CD4-positive, alpha-beta T cell treated with Interleukin-15 for 4 hours (primary cell): ENCODE data around the gene LCN12.

Source experiments
- DNase-seq: peaks from one replicate; pipeline ENCODE4 v3.0.0-alpha.2; 2020; ENCODE audit warnings: low spot score

The LCN12 gene

DNA sequence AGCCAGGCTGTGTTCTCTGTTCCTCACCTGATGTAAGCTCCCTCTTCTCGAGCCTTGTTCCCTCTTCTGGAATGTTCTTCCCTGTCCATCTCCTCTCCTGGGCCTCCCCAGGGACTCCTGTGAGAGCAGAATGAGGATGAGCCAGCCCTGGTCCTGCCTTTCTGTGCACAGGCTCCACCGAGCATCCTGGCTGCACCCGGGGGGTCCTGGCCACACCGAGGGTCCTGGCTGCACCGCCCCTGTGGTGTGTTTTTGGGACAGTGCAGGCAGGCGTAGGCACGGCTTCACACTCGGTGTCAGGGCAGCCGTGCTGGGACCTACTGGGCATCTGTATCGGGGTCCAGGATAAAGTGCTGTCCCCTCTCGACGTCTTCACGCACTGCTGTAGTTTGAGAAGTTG is 25.3 kb upstream of the LCN12 start:
- no peak for DNase-seq

- DNase-seq: no peak
Observed at GRCh38 chr9:136927343-136928271, 24.5 kb upstream of the LCN12 start.

DNA sequence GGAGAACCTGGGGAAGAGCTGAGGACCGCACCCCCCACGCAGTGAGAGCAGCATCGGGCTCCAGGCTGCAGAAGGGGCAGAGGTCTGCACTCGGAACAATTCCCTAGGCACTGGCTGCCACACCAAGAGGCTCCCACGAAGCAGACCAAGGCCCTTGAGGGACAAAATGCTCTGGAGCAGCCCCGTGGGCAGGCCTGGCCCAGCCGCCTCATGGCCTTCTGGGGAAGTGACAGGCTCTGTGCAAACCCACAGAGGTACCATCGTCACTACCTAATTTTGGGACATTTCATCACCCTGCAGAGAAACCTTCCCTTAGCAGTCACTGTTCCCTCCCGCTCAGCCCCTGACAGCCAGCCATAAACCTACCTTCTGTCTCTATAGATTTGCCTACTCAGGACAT is 23.5 kb upstream of the LCN12 start:
- DNase-seq: no peak

- DNase-seq: no peak
Observed at GRCh38 chr9:136930014-136930413, 22.1 kb upstream of the LCN12 start.

DNA sequence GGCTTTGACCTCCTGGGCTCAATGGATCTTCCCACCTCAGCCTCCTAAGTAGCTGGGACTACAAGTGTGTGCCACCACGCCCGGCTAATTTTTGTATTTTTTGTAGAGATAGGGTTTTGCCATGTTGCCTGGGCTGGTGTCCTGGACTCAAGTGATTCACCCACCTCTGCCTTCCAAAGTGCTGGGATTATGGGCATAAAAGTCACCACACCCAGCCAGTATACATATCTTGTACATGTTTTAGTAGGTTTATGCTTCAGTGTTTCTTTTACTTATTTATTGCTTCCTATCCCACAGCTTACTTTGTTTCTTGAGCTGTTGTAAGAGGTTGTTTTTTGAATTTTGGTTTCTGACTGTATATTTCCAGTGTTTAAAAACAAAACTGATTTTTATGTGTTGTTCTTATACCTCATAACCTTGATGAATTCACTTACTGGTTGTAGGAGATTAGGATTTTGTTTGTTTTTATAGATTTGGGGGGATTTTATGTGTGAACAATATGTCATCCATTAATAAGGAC is 20.4 kb upstream of the LCN12 start:
- no peak for DNase-seq

DNA sequence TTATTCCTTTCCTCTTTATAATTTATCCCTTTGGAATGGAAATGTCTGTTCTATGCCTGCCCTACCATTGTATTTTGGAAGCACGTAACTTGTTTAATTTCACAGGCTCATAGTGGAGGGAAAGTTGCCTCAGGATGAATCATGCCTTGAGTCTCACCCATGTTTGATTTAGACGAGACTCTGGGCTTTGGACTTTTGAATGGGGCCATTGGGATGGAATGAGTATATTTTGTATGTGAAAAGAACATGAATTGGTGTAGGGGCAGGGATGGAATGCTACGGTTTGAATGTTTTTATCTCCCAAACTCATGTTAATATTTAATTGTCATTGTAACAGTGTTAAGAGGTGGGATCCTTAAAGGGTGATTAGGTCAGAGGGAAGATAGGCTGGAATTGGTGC is 17.8 kb upstream of the LCN12 start:
- no peak for DNase-seq

- no peak for DNase-seq
Observed at GRCh38 chr9:136935651-136936050, 16.4 kb upstream of the LCN12 start.

GRCh38 chr9:136936645-136937170 is 15.4 kb upstream of the LCN12 start:
- DNase-seq: no peak

DNA sequence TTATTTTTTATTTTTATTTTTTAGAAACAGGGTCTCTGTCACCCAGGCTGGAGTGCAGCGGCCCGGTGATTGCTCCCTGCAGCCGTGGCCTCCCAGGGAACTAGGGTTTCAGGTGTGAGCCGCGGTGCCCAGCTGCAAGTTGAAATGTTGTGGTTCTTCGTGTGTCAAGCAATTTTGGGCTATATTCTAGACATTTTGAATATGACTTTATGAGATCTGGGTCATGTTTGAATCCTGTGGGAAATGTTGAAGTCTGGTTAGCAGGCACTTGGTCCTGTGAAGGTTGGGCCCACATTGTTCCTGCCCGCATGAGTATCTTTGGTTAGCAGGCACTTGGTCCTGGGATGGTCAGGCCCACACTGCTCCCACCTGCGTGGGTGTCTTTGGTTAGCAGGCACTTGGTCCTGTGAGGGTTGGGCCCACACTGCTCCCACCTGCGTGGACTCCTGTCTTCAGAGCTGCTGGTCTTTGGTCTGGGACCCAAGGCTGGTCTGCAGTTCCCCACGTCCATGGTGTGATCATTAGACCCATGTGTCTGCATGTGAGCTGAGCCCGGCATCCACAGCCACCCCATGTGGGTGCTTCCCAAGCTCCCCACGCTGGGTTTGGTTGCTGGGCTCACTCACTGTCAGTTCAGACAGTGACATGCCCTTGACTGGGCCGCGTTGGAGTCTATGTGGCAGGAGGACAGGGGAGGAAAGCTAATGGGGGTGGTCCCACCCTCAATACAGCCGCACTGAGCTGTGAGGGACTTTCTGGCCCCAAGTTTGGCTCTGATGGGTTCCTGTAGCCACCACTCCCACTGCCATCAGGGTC is 14.7 kb upstream of the LCN12 start:
- no peak for DNase-seq

GRCh38 chr9:136939431-136939995 is 12.6 kb upstream of the LCN12 start:
- no peak for DNase-seq

- no peak for DNase-seq
Observed at GRCh38 chr9:136939996-136940525, 12.0 kb upstream of the LCN12 start.

DNA sequence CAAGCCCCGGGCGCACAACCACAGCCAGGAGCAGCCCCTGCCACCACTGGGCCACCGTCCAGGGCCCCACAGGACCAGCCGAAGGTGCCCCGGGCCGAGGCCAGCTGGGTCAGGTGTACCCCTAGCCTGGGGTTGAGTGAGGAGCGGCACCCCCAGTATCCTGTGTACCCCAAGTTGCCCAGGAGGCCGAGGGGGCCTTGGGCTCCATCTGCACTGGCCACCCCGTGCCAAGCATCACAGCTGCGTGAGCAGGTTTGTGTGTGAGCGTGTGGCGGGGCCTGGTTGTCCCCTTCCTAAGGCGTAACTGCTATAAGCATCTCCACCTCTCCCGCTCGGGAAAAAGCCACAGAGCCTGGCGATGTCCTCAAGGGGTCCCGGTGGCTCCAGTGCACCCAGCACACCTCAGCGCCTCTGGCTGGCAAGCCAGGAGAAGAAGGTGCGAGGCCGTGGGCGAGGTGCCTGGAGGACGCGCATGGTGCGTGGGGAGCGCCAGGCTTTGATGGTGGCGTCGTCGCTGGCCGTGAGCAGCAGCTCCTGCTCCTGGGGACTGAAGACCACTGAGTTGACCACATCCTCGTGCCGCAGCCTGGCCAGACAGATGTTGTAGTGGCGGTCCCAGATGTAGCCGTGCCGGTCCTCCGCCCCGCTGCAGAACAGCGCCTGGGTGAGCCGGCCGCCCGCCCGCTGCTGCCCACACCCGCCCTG is 11.4 kb upstream of the LCN12 start:
- no peak for DNase-seq

DNA sequence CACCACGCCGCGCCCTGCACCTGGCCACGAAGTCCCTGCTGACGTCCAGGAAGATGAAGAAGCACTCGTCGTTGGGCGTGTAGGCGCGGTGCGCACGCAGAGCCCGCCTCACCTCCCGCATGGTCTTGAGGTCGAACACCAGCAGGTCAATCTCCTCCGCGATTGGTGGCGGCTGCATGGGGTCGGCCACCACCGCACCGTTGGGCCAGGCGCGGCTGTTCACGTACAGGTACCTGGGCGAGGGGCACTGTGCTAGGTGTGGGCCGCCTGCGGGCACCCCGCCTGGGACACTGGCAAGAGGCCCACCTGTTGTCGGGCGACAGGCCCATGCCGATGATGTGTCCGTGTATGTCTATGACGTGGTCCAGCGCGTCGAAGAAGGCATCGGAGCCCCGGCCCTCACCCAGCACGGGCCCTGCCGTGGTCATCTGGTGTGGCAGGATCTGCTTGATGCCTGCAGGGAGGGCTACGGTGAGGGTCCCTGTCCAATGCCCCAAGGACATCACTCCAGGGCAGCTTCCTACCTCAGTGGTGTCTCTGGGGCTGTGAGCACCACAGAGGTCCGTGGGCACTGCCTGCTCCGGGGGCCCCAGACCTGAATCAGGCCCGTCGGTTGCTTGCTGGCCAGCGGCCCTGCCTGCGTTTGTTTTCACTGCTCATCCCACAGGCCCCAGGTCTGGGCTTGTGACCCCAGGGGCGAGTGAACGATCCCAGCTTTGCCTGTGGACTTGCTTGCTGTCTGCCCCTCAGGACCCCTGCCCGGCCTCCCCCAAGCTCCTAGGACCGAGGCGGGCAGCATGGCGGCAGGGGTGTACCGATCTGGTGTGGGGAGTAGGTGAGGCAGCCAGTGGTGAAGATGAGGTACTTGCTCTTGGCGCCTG is 10.6 kb upstream of the LCN12 start:
- DNase-seq: no peak

GRCh38 chr9:136942112-136942880 is 9.8 kb upstream of the LCN12 start:
- no peak for DNase-seq

DNA sequence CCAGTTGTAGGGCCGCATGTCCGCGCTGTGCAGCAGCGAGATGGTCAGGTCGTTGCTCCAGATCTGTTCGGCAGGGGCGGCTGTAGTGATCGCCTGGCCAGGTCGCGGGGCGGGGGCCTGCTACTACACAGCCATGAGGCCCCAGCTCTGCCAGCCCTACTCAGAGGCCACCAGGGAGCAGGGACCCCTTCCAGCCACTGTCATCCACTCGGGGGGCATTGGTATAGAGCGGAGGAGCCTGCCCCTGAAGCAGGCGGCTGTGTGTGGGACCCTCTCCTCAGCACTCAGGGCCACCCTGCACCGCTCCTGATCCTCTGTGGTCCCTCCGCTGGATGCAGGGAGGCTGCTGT is 9.2 kb upstream of the LCN12 start:
- DNase-seq: no peak

- peak; percentile 22 for DNase-seq
Observed at GRCh38 chr9:136943291-136944211, 8.5 kb upstream of the LCN12 start.

DNA sequence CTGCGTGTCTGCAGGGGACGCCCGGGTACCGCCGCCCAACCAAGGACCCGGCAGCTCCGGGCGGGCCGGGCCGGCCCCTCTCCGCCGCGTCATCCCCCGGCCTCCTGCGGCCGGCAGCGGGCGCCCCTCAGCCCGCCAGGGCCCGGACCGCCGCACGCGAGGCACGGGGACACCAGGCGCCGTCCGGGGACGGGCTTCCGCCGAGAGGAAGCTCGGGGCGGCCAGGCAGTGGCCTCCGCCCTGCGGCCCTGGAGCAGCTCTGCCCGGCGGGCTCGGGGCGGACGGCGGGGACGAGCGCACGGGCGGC is 7.9 kb upstream of the LCN12 start:
- DNase-seq: no peak

DNA sequence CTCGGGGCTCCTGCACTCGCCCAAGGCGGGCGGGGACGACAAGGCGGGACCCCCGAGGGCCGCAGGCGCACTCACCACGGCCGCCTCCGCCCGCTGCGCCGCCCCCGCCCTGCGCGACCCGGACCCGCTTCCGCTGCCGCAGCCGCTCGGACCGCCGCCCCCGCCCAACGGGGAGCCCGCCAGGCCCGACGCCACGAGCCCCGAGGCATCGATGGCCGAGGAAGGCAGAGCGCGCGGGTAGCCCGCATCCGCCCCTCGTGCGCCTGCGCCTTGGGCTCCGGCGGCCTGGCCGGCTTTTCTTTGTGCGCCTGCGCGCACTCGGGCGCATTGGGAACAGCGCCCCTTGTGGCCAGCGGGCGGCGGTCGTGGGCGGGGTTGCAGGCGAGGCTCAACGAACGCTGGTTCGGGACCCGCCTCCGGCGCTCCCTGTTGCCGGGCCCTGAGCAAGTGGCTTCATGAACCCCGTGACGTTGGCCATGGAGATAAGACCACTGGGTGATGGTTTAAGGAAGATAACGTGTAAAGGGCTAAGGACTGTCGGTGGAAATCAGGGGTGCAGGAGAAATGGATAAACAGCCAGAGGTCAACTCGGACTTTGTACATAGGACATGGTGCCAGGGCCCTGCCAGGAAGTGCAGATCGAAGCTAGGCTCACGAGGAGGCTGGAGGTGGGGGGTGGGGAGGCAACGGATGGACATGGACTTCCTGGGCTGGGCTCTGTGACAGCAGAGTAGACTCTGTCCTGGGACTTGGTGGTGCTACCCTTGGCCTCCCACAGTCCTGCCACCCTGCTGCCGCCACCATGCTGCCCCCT is 7.3 kb upstream of the LCN12 start, which contains the start of the genes C8G and FBXW5:
C8G (plus strand) TSS at position 725 of the 814 bp plus-strand sequence; CDS start at position 803, 78 bp downstream.
FBXW5 (minus strand) TSS at position 220 of the 814 bp plus-strand sequence. CDS start 655 bp downstream, outside the sequence.
- peak; percentile 94 for DNase-seq
